ENCODE data around the gene COL23A1.

Gene COL23A1

GRCh38 chr5:178368716-178369300, 221.4 kb downstream of the COL23A1 start:
- no peak for DNase-seq

- no peak for DNase-seq
These were observed 221.9 kb downstream of the COL23A1 start for GRCh38 chr5:178368274-178368673.

- no peak for DNase-seq
These were observed 222.5 kb downstream of the COL23A1 start for GRCh38 chr5:178367736-178368120.

- DNase-seq: no peak
These were observed 223.0 kb downstream of the COL23A1 start for GRCh38 chr5:178366998-178367735.

- DNase-seq: no peak
These were observed 224.4 kb downstream of the COL23A1 start for GRCh38 chr5:178365501-178366440.

GRCh38 chr5:178364326-178364675, 225.9 kb downstream of the COL23A1 start:
- no peak for DNase-seq

- DNase-seq: no peak
These were observed 226.5 kb downstream of the COL23A1 start for GRCh38 chr5:178363501-178364325.

- no peak for DNase-seq
These were observed 228.3 kb downstream of the COL23A1 start for GRCh38 chr5:178361657-178362445.

- no peak for DNase-seq
These were observed 229.3 kb downstream of the COL23A1 start for GRCh38 chr5:178360926-178361235.

- no peak for DNase-seq
These were observed 229.8 kb downstream of the COL23A1 start for GRCh38 chr5:178360222-178360925.

GRCh38 chr5:178359738-178360137, 230.5 kb downstream of the COL23A1 start:
- DNase-seq: no peak

- DNase-seq: no peak
These were observed 232.5 kb downstream of the COL23A1 start for GRCh38 chr5:178357678-178358077.

GRCh38 chr5:178357121-178357521, 233.1 kb downstream of the COL23A1 start:
- no peak for DNase-seq

GRCh38 chr5:178356431-178356872, 233.7 kb downstream of the COL23A1 start:
- DNase-seq: no peak

- DNase-seq: no peak
These were observed 234.5 kb downstream of the COL23A1 start for GRCh38 chr5:178355671-178356070.

- DNase-seq: no peak
These were observed 236.7 kb downstream of the COL23A1 start for GRCh38 chr5:178353461-178353860.

- DNase-seq: no peak
These were observed 238.2 kb downstream of the COL23A1 start for GRCh38 chr5:178352035-178352349.

GRCh38 chr5:178351221-178352034, 238.8 kb downstream of the COL23A1 start:
- no peak for DNase-seq

GRCh38 chr5:178350361-178351220, 239.6 kb downstream of the COL23A1 start:
- DNase-seq: no peak
